ENCODE data around the gene QRFPR. TPM values are rescaled to one million over a fixed set of nuclear protein-coding genes. Genes with fewer than 3 reads are reported as not detected.
"Not testable (repeated sequence)": the region's sequence is repeated elsewhere in the genome, so short reads cannot be mapped to it uniquely, and the experiment has no call there.

The QRFPR gene
- total RNA-seq, 2 donors from 2014 or later = 0.32 to 0.99 TPM

GRCh38 chr4:121353213-121353612 lies 27.6 kb downstream of the QRFPR start:
- intact Hi-C loops (cut with DNase I) = no loop called here
- no peak for ATAC-seq

GRCh38 chr4:121344098-121344497 lies 36.7 kb downstream of the QRFPR start:
- ATAC-seq (no peak), DNase-seq (no peak)
- intact Hi-C loops (cut with DNase I) = no loop called here

More at GRCh38 chr4:121353213-121353612, 27.6 kb downstream of the QRFPR start:
- DNase-seq = no peak

- ATAC-seq (no peak), DNase-seq (no peak)
- intact Hi-C loops (cut with DNase I) = no loop called here
Measured at GRCh38 chr4:121340247-121340646, 40.6 kb downstream of the QRFPR start.

- ATAC-seq (no peak), DNase-seq (no peak)
- intact Hi-C loops (cut with DNase I) = no loop called here
Measured at GRCh38 chr4:121339824-121340223, 41.0 kb downstream of the QRFPR start.

- DNase-seq (no peak), ATAC-seq (no peak)
- intact Hi-C loops (cut with DNase I) = no loop called here
Measured at GRCh38 chr4:121339307-121339706, 41.5 kb downstream of the QRFPR start.

- no peak for ATAC-seq
- DNase-seq = no peak
- intact Hi-C loops (cut with DNase I) = no loop called here
Measured at GRCh38 chr4:121338518-121338917, 42.3 kb downstream of the QRFPR start.

DNA sequence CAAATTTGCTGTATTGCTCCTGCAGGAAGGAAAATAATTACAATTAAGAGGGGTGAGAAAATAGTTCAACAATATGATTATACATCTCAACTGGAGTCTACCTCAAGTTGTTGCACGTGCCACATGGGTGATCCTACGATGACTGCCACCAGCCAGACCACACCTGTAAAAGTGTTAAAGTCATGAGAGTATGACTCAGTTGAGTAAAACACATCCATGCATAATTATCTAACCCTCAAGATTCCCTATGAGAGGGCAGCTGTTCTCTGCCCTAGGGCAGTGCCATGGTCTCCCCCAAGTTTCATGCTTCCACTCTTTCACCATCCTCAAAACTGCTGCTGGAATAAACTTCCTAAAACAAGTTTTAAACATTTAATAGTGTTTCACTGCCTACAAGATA lies 44.1 kb downstream of the QRFPR start:
- intact Hi-C loops (cut with DNase I) = no loop called here
- ATAC-seq = no peak
- no peak for DNase-seq

DNA sequence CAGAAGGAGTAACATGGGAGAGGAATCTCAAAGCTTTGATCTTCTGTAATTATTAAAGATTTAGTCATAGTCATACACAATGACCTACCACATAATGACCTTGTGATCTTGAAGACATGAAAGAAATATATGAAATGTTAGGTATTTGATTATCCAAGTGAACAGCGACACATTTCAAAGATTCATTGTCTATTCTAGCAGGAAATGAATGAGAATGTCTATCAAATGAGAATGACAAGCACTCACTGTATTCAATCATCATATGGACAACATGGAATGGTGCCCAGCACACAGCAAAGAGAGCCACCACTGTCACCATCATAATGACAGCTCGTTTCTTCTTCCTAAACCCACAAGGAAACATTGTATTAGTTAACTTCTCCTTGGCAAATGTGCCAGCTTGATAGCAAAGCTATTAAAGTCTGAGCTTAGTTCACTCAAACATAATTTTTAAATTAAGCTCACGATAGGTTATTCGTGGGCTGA lies 50.6 kb downstream of the QRFPR start:
- DNase-seq (no peak), ATAC-seq (no peak)
- intact Hi-C loops (cut with DNase I) = no loop called here

DNA sequence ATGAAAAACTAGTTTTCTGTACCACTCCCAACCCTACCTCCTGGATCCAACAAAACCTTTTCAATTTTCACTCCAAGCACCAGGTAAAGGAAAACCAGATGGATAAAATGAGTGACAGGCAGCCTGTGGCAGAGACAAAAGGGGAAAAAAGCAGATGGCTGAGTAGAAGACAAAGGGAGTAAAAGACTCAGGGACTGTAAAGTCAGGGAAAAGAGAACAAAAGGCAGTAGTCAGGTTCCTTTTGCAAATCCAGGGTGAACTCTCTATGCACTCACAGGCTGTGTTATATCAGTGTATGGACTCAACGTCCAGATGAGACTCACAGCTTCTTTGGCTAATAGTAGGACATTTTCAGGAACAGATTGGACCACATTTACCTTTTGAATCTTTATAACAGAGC lies 54.2 kb downstream of the QRFPR start:
- DNase-seq (no peak), ATAC-seq (no peak)
- intact Hi-C loops (cut with DNase I) = no loop called here

DNA sequence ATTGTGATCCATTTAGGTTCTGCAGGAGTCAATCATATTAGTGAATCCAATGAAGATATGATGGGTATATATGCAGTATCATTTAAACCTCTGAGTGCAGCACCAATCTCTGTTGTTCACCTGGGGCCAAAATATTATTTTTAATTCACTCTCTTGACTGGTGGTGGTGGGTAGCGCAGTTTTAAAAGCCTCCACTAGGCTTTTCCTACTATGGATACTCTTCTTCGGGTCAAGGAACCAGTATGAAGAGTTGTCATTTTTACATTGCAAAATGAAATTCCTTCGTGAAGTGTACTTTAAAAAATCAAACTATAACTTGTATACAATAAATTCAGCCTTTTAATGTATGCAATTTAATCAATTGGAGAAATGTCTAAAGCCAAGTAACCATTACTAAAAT lies 56.5 kb downstream of the QRFPR start:
- no peak for ATAC-seq
- intact Hi-C loops (cut with DNase I) = no loop called here
- no peak for DNase-seq

GRCh38 chr4:121321466-121321865 lies 59.4 kb downstream of the QRFPR start:
- intact Hi-C loops (cut with DNase I) = no loop called here
- DNase-seq (no peak), ATAC-seq (no peak)

GRCh38 chr4:121316091-121316490 lies 64.7 kb downstream of the QRFPR start:
- DNase-seq = no peak
- no peak for ATAC-seq
- intact Hi-C loops (cut with DNase I) = no loop called here

DNA sequence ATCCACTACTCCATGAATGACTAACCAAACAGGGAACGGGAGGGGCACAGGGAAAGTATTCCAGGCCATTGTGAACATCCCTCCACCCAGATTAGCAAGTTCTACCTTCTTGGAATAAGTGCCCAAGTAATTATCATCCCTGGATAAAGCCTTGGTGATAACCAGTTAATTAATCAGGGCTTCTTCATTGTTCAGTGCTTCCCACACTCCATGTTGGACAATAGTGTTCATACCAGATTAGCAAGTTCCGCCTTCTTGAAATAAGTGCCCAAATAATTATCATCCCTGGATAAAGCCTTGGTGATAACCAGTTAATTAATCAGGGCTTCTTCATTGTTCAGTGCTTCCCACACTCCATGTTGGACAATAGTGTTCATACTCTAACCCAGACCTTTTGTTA lies 67.4 kb downstream of the QRFPR start:
- intact Hi-C loops (cut with DNase I); DNase-seq: not testable (repeated sequence)
- ATAC-seq = peak in 1 of 2 donors; percentile 23

GRCh38 chr4:121308828-121309227 lies 72.0 kb downstream of the QRFPR start:
- intact Hi-C loops (cut with DNase I) = no loop called here
- DNase-seq (no peak), ATAC-seq (no peak)

DNA sequence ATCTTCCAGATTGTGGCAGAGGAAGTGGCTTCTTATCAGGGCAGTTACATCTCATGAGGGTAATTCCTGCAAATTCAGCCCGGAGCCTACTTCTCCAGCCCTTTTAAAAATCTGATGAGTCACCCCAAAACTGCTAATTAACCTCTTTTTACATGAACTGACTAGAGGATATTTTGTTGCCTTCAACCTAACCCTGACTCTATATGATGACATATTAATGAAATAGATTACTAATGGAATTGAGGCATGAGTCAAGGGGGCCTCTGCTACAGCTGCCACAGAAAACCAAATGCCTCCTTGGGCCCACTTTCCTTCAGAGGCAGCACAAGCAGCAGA lies 72.5 kb downstream of the QRFPR start:
- DNase-seq (no peak), ATAC-seq (no peak)
- intact Hi-C loops (cut with DNase I) = no loop called here

GRCh38 chr4:121307445-121308327 lies 73.1 kb downstream of the QRFPR start:
- intact Hi-C loops (cut with DNase I) = no loop called here
- ATAC-seq = peak in 1 of 2 donors; percentile 24

DNA sequence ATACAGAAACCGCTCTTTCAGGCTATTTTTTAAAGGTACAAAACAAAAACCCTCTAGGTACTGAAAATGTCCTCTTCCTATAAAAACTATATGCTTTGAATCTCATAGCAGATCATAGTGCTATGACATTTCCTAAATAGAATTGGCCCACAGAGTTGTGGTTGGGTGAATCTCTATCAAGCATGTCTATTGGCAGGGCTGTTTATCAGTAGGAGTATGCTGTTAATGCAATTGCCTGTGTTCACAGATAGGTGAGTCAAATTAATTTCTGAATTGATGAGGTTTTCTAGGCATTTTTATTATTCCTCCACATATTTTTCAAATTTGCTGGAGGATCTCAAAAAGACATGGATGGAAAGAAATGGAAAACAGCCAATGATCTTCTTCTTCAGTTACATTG lies 73.9 kb downstream of the QRFPR start:
- ATAC-seq (no peak), DNase-seq (no peak)
- intact Hi-C loops (cut with DNase I) = no loop called here

More at GRCh38 chr4:121307445-121308327, 73.1 kb downstream of the QRFPR start:
- no peak for DNase-seq

- intact Hi-C loops (cut with DNase I) = no loop called here
- no peak for ATAC-seq
Measured at GRCh38 chr4:121304893-121305292, 75.9 kb downstream of the QRFPR start.

DNA sequence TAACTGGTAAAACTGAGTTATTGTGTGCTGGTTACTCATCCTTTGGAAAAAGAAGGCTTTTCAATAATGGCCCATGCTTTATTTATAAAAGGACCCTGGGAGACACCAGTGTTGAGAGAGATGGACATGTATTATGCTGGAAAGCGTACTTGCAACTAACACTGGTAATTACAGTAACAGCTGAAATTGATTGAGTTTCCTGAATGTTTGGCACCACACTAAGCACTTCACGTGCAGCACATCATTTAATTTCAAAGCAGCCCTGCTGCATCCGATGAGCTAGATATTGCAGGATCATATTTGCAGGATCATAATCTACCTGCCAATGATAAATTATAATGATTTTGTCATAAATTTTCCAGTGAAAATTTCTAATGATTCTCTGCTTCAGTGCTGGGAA lies 81.5 kb downstream of the QRFPR start:
- intact Hi-C loops (cut with DNase I) = no loop called here

More at GRCh38 chr4:121304893-121305292, 75.9 kb downstream of the QRFPR start:
- no peak for DNase-seq

DNA sequence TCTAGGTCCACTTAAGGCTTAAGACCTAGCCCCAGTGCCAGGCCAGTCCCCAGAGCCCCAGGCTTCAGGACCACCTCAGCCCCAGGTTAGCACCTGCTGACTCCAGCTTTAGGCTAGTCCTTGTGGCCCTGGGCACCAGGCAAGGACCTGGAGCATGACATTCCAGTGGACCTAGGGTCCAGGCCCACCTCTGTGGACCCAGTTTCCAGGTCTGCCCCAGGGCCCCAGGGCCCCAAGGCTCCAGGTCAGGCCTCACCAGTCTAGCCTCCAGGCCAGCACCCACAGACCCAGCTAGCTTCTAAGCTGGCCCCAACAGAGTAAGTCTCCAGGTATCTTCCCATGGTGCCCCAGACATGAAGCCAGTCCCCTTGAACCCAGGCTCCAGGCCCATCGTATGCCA lies 97.5 kb downstream of the QRFPR start:
- ATAC-seq = no peak
- intact Hi-C loops (cut with DNase I) = no loop called here
- DNase-seq = no peak

More for the DNA sequence above, 81.5 kb downstream of the QRFPR start:
- no peak for ATAC-seq
- DNase-seq = no peak

GRCh38 chr4:121280425-121280824 lies 100.4 kb downstream of the QRFPR start:
- intact Hi-C loops (cut with DNase I) = no loop called here
- ATAC-seq = no peak
- DNase-seq = no peak

All from left cardiac atrium (tissue), 4 donors.